Mucosa of descending colon (tissue), 3 donors: Measurements from ENCODE around the gene ERMAP. TPM values are rescaled to one million over a fixed set of nuclear protein-coding genes. Genes with fewer than 3 reads are reported as not detected.
"Not testable (repeated sequence)": the region's sequence is repeated elsewhere in the genome, so short reads cannot be mapped to it uniquely, and the experiment has no call there.

ENCODE experiments used
- ATAC-seq: fragments of 200-7000 bp; cut with Tn5 transposase; one replicate; pipeline ENCODE4 v1.9.1; 2020; ENCODE audit warnings: mild to moderate bottlenecking, moderate library complexity
- DNase-seq, 3 donors: peaks; one replicate each; pipeline ENCODE4 v3.0.0-alpha.2; 2020
- H3K36me3 ChIP-seq: fragments of 200-600 bp; one replicate; pipeline ENCODE4 v1.8.0; 2021; ENCODE audit warnings: low read depth, mild to moderate bottlenecking
- H3K4me1 ChIP-seq: fragments of 200-600 bp; one replicate; pipeline ENCODE4 v1.8.0; 2021; ENCODE audit warnings: low read depth, mild to moderate bottlenecking
- H3K4me3 ChIP-seq: fragments of 200-600 bp; one replicate; pipeline ENCODE4 v1.8.0; 2021; ENCODE audit warnings: mild to moderate bottlenecking
- H3K9me3 ChIP-seq: fragments of 200-600 bp; one replicate; pipeline ENCODE4 v1.8.0; 2021; ENCODE audit warnings: mild to moderate bottlenecking
- intact Hi-C, 2 donors: fragments of 100-400 bp; cut with DNase I in 1 of 2; cut with micrococcal nuclease in 1 of 2; formaldehyde crosslinking; loops; one replicate each; pipeline versions ENCODE4 v1.11.0 to v1.11.1; 2022; cut with DNase I, micrococcal nuclease
- total RNA-seq, 3 donors: library from RNA; stranded (reverse); fragmentation: NEBNext Ultra II Directional in 2 of 3; extraction: Animal tissue kit (Norgen Biotek cat#: 25700) in 2 of 3; gene quantifications; one replicate each; pipeline versions ENCODE4 v1.2.1 to v1.2.4, GENCODE V29; 2021 to 2023
- TF ChIP-seq, protein P1 (sequence below): fragments of 200-600 bp; IDR thresholded peaks from one replicate; pipeline ENCODE4 v1.8.0; 2022; ENCODE audit warnings: antibody characterized with exemption, mild to moderate bottlenecking
- donor health status: DM: no; HTN: no; CAD: no; lungs with moderate emphysema.
- donor health status: DM: no; HTN: no; CAD: no.
- donor health status: DM: no; HTN: yes; CAD: no.

The ERMAP gene
- total RNA-seq, 3 donors from 2014 or later = 15.3 to 17.9 (median 16.7) TPM

GRCh38 chr1:42860339-42861013 lies 43.6 kb downstream of the ERMAP start:
- Histone ChIP-seq H3K4me3 (no peak overlapping the region), H3K4me1 (no peaks in the 10 kb centered on the region), H3K36me3 (no peaks in the 10 kb centered on the region), H3K9me3 (peaks cover 3% of the 10 kb centered on the region)
- intact Hi-C loops = no loop called here
- TF ChIP-seq, protein P1, sequence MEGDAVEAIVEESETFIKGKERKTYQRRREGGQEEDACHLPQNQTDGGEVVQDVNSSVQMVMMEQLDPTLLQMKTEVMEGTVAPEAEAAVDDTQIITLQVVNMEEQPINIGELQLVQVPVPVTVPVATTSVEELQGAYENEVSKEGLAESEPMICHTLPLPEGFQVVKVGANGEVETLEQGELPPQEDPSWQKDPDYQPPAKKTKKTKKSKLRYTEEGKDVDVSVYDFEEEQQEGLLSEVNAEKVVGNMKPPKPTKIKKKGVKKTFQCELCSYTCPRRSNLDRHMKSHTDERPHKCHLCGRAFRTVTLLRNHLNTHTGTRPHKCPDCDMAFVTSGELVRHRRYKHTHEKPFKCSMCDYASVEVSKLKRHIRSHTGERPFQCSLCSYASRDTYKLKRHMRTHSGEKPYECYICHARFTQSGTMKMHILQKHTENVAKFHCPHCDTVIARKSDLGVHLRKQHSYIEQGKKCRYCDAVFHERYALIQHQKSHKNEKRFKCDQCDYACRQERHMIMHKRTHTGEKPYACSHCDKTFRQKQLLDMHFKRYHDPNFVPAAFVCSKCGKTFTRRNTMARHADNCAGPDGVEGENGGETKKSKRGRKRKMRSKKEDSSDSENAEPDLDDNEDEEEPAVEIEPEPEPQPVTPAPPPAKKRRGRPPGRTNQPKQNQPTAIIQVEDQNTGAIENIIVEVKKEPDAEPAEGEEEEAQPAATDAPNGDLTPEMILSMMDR = no peak
- ATAC-seq (no peak), DNase-seq (no peak)

DNA sequence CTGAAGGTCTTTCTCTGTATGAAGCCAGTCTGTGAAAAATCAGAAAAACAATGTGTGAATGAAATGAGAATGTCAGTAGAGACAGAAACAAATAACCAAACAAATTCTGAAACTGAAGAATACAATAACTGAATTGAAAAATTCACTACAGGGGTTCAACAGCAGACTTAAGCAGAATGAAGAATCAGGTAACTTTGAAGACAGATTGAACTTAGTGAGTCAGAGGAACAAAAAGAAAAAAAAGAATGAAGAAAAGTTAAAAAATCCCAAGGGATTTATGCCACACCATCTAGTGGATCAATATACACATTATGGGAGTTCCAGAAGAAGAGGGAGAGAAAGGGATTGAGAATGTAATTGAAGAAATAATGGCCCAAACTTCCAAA lies 44.1 kb downstream of the ERMAP start:
- H3K4me1 ChIP-seq = no peaks in the 10 kb centered on the region
- intact Hi-C loops = no loop called here
- H3K9me3 ChIP-seq = peaks cover 3% of the 10 kb centered on the region
- DNase-seq (no peak), ATAC-seq (no peak)
- no peaks in the 10 kb centered on the region for H3K36me3 ChIP-seq
- H3K4me3 ChIP-seq = no peak overlapping the region
- TF ChIP-seq, protein P1 = no peak

DNA sequence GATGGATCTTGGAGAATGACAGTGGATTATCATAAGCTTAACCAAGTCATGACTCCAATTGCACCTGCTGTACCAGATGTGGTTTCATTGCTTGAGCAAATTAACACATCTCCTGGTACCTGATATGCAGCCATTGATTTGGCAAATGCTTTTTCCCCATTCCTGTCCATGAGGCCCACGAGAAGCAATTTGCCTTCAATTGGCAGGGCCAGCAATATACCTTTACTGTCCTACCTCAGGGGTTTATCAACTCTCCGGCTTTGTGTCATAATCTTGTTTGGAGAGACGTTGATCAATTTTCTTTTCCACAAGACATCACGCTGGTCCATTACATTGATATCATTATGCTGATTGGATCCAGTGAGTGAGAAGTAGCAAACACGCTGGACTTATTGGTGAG lies 49.6 kb downstream of the ERMAP start:
- no peak overlapping the region for H3K4me3 ChIP-seq
- intact Hi-C loops = no loop called here
- H3K9me3 ChIP-seq = no peaks in the 10 kb centered on the region
- ATAC-seq = no peak
- no peaks in the 10 kb centered on the region for H3K4me1 ChIP-seq
- no peaks in the 10 kb centered on the region for H3K36me3 ChIP-seq
- DNase-seq = no peak
- TF ChIP-seq, protein P1 = no peak

GRCh38 chr1:42868466-42868865 lies 51.5 kb downstream of the ERMAP start:
- H3K9me3 ChIP-seq, DNase-seq, ATAC-seq, H3K36me3 ChIP-seq, H3K4me1 ChIP-seq, intact Hi-C loops, H3K4me3 ChIP-seq: not testable (repeated sequence)

DNA sequence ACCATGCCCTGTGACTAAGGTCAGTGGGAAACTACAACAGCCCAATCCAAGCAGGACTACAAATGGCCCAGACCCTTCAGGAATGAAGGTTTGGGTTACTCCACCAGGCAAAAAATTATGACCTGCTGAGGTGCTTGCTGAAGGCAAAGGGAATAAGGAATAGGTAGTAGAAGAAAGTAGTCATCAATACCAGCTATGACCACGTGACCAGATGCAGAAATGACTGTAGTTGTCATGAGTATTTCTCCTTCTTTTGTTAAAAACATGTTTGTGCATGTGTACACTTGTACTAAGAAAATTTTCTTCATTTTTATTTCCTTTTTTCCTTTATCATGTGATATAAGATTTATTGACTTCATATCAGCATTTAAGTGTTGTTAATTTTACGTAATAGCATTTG lies 52.3 kb downstream of the ERMAP start:
- DNase-seq, H3K36me3 ChIP-seq, intact Hi-C loops, ATAC-seq, H3K9me3 ChIP-seq, H3K4me1 ChIP-seq, H3K4me3 ChIP-seq: not testable (repeated sequence)

DNA sequence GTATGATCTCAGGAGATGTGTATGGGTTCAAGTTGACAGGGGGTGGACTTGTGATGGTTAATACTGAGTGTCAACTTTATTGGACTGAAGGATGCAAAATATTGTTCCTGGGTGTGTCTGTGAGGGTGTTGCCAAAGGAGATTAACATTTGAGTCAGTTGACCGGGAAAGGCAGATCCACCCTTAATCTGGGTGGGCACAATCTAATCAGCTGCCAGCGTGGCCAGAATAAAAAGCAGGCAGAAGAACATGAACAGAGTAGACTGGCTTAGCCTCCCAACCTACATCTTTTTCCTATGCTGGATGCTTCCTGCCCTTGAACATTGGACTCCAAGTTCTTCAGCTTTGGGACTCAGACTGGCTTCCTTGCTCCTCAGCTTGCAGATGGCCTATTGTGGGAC lies 52.8 kb downstream of the ERMAP start:
- H3K36me3 ChIP-seq, H3K9me3 ChIP-seq, H3K4me1 ChIP-seq, DNase-seq, ATAC-seq, H3K4me3 ChIP-seq, intact Hi-C loops: not testable (repeated sequence)

DNA sequence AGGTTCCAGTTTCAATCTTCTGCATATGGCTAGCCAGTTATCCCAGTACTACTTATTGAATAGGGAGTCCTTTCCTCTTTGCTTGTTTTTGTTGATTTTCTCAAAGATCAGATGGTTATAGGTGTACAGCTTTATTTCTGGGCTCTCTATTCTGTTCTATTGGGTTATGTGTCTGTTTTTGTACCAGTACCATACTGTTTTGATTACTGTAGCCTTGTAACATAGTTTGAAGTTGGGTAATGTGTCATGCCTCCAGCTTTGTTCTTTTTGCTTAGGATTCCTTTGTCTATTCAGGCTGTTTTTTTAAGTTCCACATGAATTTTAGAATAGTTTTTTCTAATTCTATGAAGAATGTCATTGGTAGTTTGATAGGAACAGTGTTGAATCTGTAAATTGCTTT lies 56.2 kb downstream of the ERMAP start:
- H3K36me3 ChIP-seq, H3K9me3 ChIP-seq, intact Hi-C loops, DNase-seq, H3K4me1 ChIP-seq, H3K4me3 ChIP-seq, ATAC-seq: not testable (repeated sequence)

DNA sequence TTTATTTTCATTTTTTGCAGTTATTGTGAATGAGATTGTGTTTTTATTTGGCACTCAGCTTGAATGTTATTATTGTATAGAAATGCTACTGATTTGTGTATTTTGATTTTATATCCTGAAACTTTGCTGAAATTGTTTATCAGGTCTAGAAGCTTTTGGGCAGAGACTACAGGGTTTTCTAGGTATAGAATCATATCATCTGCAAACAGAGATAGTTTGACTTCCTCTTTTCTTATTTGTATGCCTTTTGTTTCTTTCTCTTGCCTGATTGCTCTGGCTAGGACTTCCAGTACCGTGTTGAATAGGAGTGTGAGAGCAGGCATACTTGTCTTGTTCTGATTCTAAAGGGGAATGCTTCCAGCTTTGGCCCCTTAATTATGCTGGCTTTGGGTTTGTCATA lies 56.7 kb downstream of the ERMAP start:
- Histone ChIP-seq H3K4me3 (no peak overlapping the region), H3K4me1 (no peaks in the 10 kb centered on the region), H3K36me3 (no peaks in the 10 kb centered on the region), H3K9me3 (no peaks in the 10 kb centered on the region)
- ATAC-seq (no peak), DNase-seq (no peak)
- intact Hi-C loops = no loop called here
- TF ChIP-seq, protein P1 = no peak
